ENCODE data around the gene OR56A5. TPM values are rescaled to one million over a fixed set of nuclear protein-coding genes. Genes with fewer than 3 reads are reported as not detected.
"Not testable (repeated sequence)": the region's sequence is repeated elsewhere in the genome, so short reads cannot be mapped to it uniquely, and the experiment has no call there.

OR56A5 gene
- total RNA-seq, 1 donor: not detected

DNA sequence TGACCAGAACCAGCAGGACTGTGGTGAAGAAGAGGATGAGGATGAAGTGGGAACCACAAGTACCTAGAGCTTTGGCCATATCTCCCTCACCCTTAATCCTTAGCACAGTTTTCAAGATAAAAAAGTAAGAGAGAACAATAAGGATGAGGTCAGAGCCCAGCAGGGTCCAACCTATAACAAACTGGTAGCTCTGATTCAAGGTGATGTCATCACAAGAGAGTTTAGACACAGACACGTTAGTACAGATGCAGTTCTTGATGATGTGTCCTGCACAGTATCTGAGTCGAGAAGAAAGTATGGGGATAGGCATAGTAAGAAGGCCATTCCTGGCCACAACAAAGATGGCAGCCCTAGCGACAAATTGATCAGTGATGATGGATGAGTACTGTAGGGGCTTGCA, 586 bp downstream of the OR56A5 start:
- H3K4me3 ChIP-seq (ENCODE audit: low read depth, low read length): no peak overlapping the region
- TF ChIP-seq, protein P1, sequence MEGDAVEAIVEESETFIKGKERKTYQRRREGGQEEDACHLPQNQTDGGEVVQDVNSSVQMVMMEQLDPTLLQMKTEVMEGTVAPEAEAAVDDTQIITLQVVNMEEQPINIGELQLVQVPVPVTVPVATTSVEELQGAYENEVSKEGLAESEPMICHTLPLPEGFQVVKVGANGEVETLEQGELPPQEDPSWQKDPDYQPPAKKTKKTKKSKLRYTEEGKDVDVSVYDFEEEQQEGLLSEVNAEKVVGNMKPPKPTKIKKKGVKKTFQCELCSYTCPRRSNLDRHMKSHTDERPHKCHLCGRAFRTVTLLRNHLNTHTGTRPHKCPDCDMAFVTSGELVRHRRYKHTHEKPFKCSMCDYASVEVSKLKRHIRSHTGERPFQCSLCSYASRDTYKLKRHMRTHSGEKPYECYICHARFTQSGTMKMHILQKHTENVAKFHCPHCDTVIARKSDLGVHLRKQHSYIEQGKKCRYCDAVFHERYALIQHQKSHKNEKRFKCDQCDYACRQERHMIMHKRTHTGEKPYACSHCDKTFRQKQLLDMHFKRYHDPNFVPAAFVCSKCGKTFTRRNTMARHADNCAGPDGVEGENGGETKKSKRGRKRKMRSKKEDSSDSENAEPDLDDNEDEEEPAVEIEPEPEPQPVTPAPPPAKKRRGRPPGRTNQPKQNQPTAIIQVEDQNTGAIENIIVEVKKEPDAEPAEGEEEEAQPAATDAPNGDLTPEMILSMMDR (IDR thresholded peaks at IDR 0.05; ENCODE audit: insufficient read depth, low read length): no peak
- DNase-seq (ENCODE audit: low read depth): no peak

DNA sequence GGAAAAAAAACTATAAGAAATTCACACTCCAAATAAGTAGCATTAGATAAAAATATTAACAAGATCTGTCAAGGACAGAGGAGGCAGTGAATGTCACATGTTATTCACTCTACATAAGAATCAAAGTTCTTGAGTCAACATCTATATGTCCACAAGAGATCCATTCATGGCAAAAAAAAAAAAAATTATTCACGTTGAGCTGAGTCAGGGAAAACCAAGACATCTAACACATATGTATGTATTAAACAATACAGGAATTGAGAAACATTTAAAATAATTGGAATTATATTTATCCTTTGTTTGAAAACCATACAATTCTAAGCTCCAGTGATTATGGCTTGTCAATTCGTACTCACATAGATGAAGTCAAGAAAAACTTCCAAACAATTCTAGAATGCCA, 1.3 kb downstream of the OR56A5 start:
- TF ChIP-seq, protein P1 (IDR thresholded peaks at IDR 0.05; ENCODE audit: insufficient read depth, low read length): no peak

DNA sequence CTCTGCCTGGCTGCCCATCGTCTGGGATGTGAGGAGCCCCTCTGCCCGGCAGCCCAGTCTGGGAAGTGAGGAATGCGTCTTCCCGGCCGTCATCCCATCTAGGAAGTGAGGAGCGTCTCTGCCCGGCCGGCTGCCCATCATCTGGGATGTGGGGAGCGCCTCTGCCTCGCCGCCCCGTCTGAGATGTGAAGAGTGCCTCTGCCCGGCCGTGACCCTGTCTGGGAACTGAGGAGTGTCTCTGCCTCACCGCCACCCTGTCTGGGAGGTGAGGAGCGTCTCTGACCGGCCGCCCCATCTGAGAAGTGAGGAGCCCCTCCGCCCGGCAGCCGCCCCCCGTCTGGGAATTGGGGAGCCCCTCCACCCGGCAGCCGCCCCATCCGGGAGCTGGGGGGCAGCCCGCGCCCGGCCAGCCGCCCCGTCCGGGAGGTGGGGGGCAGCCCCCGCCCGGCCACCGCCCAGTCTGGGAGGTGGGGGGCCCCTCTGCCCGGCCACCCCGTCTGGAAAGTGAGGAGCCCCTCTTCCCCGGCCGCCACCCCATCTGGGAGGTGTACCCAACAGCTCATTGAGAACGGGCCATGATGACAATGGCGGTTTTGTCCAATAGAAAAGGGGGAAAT, 7.5 kb downstream of the OR56A5 start:
- DNase-seq (ENCODE audit: low read depth); H3K4me3 ChIP-seq (ENCODE audit: low read depth, low read length): not testable (repeated sequence)

More for the DNA sequence above, 1.3 kb downstream of the OR56A5 start:
- DNase-seq (ENCODE audit: low read depth): no peak
- no peak overlapping the region for H3K4me3 ChIP-seq (ENCODE audit: low read depth, low read length)

- TF ChIP-seq, protein P1 (IDR thresholded peaks at IDR 0.05; ENCODE audit: insufficient read depth, low read length): no peak
- no peak overlapping the region for H3K4me3 ChIP-seq (ENCODE audit: low read depth, low read length)
- no peak for DNase-seq (ENCODE audit: low read depth)
Observed at GRCh38 chr11:5955586-5955985, 12.7 kb downstream of the OR56A5 start.

- TF ChIP-seq, protein P1 (IDR thresholded peaks at IDR 0.05; ENCODE audit: insufficient read depth, low read length): no peak
- no peak for DNase-seq (ENCODE audit: low read depth)
- H3K4me3 ChIP-seq (ENCODE audit: low read depth, low read length): no peak within 1 kb of the TSS
Observed at GRCh38 chr11:5941951-5942350, 26.3 kb downstream of the OR56A5 start, which contains the start of gene OR56A3. OR56A3 (plus strand) TSS chr11:5942251; CDS start chr11:5947347, 5,096 bp downstream.

- TF ChIP-seq, protein P1 (IDR thresholded peaks at IDR 0.05; ENCODE audit: insufficient read depth, low read length): no peak
- no peak for DNase-seq (ENCODE audit: low read depth)
- no peak overlapping the region for H3K4me3 ChIP-seq (ENCODE audit: low read depth, low read length)
Observed at GRCh38 chr11:5940748-5941147, 27.5 kb downstream of the OR56A5 start.

- H3K4me3 ChIP-seq (ENCODE audit: low read depth, low read length): no peak overlapping the region
- DNase-seq (ENCODE audit: low read depth): no peak
- TF ChIP-seq, protein P1 (IDR thresholded peaks at IDR 0.05; ENCODE audit: insufficient read depth, low read length): no peak
Observed at GRCh38 chr11:5938603-5938965, 29.7 kb downstream of the OR56A5 start.

All from fibroblast of the aortic adventitia (primary cell).